ENCODE data around the gene SOX10. TPM values are rescaled to one million over a fixed set of nuclear protein-coding genes. Genes with fewer than 3 reads are reported as not detected.

SOX10 gene
- total RNA-seq, 1 donor from 2014 or later, result 3.2 TPM

GRCh38 chr22:37943825-37944198 lies 40.5 kb downstream of the SOX10 start:
- no peaks in the 10 kb centered on the region for H3K4me1 ChIP-seq
- H3K9me3 ChIP-seq, result no peaks in the 10 kb centered on the region
- no peak overlapping the region for H3K4me3 ChIP-seq
- intact Hi-C loops (cut with DNase I), result no loop called here
- H3K27ac ChIP-seq, result no peak overlapping the region
- no peak for DNase-seq (ENCODE audit: extremely low spot score in 2 of 2)
- H3K27me3 ChIP-seq, result no peaks in the 10 kb centered on the region
- TF ChIP-seq CTCF (IDR thresholded peaks at IDR 0.05) (no peak), POLR2AphosphoS5 (IDR thresholded peaks at IDR 0.05; ENCODE audit: insufficient read depth in 1 of 2, low read depth in 1 of 2) (no peak)
- H3K36me3 ChIP-seq, result peaks cover 0 to 32% of the 10 kb centered on the region in 2 donors

GRCh38 chr22:37943136-37943824 lies 41.1 kb downstream of the SOX10 start:
- H3K4me1 ChIP-seq, result no peaks in the 10 kb centered on the region
- H3K27ac ChIP-seq, result no peak overlapping the region
- intact Hi-C loops (cut with DNase I), result no loop called here
- H3K27me3 ChIP-seq, result no peaks in the 10 kb centered on the region
- H3K4me3 ChIP-seq, result no peak overlapping the region
- TF ChIP-seq POLR2A (IDR thresholded peaks at IDR 0.05) (no peak), CTCF (IDR thresholded peaks at IDR 0.05) (no peak), POLR2AphosphoS5 (IDR thresholded peaks at IDR 0.05; ENCODE audit: insufficient read depth in 1 of 2, low read depth in 1 of 2) (no peak)
- no peak for DNase-seq (ENCODE audit: extremely low spot score in 2 of 2)
- H3K9me3 ChIP-seq, result no peaks in the 10 kb centered on the region
- peaks cover 0 to 32% of the 10 kb centered on the region in 2 donors for H3K36me3 ChIP-seq

- Histone ChIP-seq H3K36me3 (peaks cover 0 to 39% of the 10 kb centered on the region in 2 donors), H3K4me1 (no peaks in the 10 kb centered on the region), H3K27me3 (no peaks in the 10 kb centered on the region), H3K4me3 (no peak overlapping the region), H3K9me3 (no peaks in the 10 kb centered on the region), H3K27ac (no peak overlapping the region)
- intact Hi-C loops (cut with DNase I), result no loop called here
- TF ChIP-seq POLR2A (IDR thresholded peaks at IDR 0.05), result no peak
- peak in 1 of 2 donors; percentile 9 for TF ChIP-seq POLR2AphosphoS5 (IDR thresholded peaks at IDR 0.05; ENCODE audit: insufficient read depth in 1 of 2, low read depth in 1 of 2)
- no peak for DNase-seq (ENCODE audit: extremely low spot score in 2 of 2)
These were observed 42.2 kb downstream of the SOX10 start for GRCh38 chr22:37942133-37942532.

GRCh38 chr22:37940698-37941376 lies 43.5 kb downstream of the SOX10 start:
- H3K27me3 ChIP-seq, result no peaks in the 10 kb centered on the region
- intact Hi-C loops (cut with DNase I), result no loop called here
- H3K27ac ChIP-seq, result no peak overlapping the region
- TF ChIP-seq POLR2AphosphoS5 (IDR thresholded peaks at IDR 0.05; ENCODE audit: insufficient read depth in 1 of 2, low read depth in 1 of 2) (no peak), CTCF (IDR thresholded peaks at IDR 0.05) (no peak), POLR2A (IDR thresholded peaks at IDR 0.05) (no peak)
- no peak for DNase-seq (ENCODE audit: extremely low spot score in 2 of 2)
- no peak overlapping the region for H3K4me3 ChIP-seq
- H3K4me1 ChIP-seq, result no peaks in the 10 kb centered on the region
- H3K9me3 ChIP-seq, result no peaks in the 10 kb centered on the region
- peaks cover 0 to 52% of the 10 kb centered on the region in 2 donors for H3K36me3 ChIP-seq

- H3K27me3 ChIP-seq, result no peaks in the 10 kb centered on the region
- peak; percentile 86 to 98 (median 97) for TF ChIP-seq CTCF (IDR thresholded peaks at IDR 0.05)
- TF ChIP-seq POLR2A (IDR thresholded peaks at IDR 0.05), result no peak
- peak; percentile 80 to 82 for TF ChIP-seq POLR2AphosphoS5 (IDR thresholded peaks at IDR 0.05; ENCODE audit: insufficient read depth in 1 of 2, low read depth in 1 of 2)
- H3K4me3 ChIP-seq, result no peak overlapping the region
- peak overlapping the region; percentile 80 for H3K27ac ChIP-seq
- H3K4me1 ChIP-seq, result peaks cover 41% of the 10 kb centered on the region
- peaks cover 0 to 65% of the 10 kb centered on the region in 2 donors for H3K36me3 ChIP-seq
- no peaks in the 10 kb centered on the region for H3K9me3 ChIP-seq
- no peak for DNase-seq (ENCODE audit: extremely low spot score in 2 of 2)
- intact Hi-C loops (cut with DNase I), result loop anchor here (10.0 kb wide), 1 partner anchor 49 kb away; no protein-coding TSS in a partner anchor
These were observed 50.5 kb downstream of the SOX10 start for GRCh38 chr22:37933711-37934376.
